Endothelial cell of umbilical vein (primary cell): ENCODE measurements around the gene PLPP7. TPM values are rescaled to one million over a fixed set of nuclear protein-coding genes. Genes with fewer than 3 reads are reported as not detected.

Experiments
- BruUV-seq: library from RNA; stranded (reverse); fragments of 400-500 nt; replicated peaks from 2 replicates; lab custom pipeline; 2021; lab: Mats Ljungman, UMichigan
- CTCF ChIA-PET: fragments of 300-600, 350-600 bp; sonication (Branson Sonifier 250); formaldehyde crosslinking; loops from one replicate; lab custom pipeline; 2021; ENCODE audit warnings: antibody characterized with exemption, inconsistent platforms; lab: Charles Lee
- POLR2A ChIA-PET: fragments of 300-600, 350-600 bp; sonication (Branson Sonifier 250); formaldehyde crosslinking; loops from one replicate; lab custom pipeline; 2021; ENCODE audit warnings: antibody characterized with exemption, inconsistent platforms; lab: Charles Lee
- DNase-seq: peaks from one replicate; pipeline ENCODE4 v3.0.0-alpha.2; 2011; ENCODE audit warnings: low read depth, low spot score
- FAIRE-seq: peaks from 2 replicates; lab custom pipeline; 2011; peaks lifted over from hg19 to GRCh38; lab: Jason Lieb, UNC
- H2AFZ ChIP-seq: 2 replicates; pipeline ENCODE4 v1.6.0; 2012; ENCODE audit warnings: low read depth, low read length, control low read depth, inconsistent platforms
- H3K27ac ChIP-seq: 2 replicates; pipeline ENCODE4 v1.5.1; 2011; ENCODE audit warnings: low read depth, mild to moderate bottlenecking, control low read depth, low read length, moderate library complexity; ENCODE audit not compliant: insufficient read depth
- H3K27me3 ChIP-seq, 2 experiments: 2 replicates each; pipeline versions ENCODE4 v1.6.0 to v1.6.1; 2011; ENCODE audit warnings: low read length in 2 of 2, mixed read lengths in 1 of 2; ENCODE audit not compliant: control insufficient read depth in 2 of 2, insufficient read depth in 2 of 2
- H3K36me3 ChIP-seq, 2 experiments: 2 replicates in 1 of 2; 3 replicates in 1 of 2; pipeline ENCODE4 v1.5.1; 2011; ENCODE audit warnings: low read length in 2 of 2, mild to moderate bottlenecking in 1 of 2, moderate library complexity in 1 of 2; ENCODE audit not compliant: control insufficient read depth in 2 of 2, insufficient read depth in 2 of 2; ENCODE audit errors: extremely low read depth in 1 of 2
- H3K4me1 ChIP-seq: 3 replicates; pipeline ENCODE4 v1.5.1; 2011; ENCODE audit warnings: mild to moderate bottlenecking, low read length; ENCODE audit not compliant: control insufficient read depth, insufficient read depth; ENCODE audit errors: extremely low read depth
- H3K4me2 ChIP-seq: 2 replicates; pipeline ENCODE4 v1.6.1; 2011; ENCODE audit warnings: low read length, control low read depth, mixed read lengths; ENCODE audit not compliant: insufficient read depth
- H3K4me3 ChIP-seq, 3 experiments: fragments of 200-600 bp in 1 of 3; sonication (generic), shearing (Covaris generic) in 1 of 3; replicated peaks in 1 of 3; 2 replicates each; pipeline ENCODE4 v1.5.1; 2011 to 2016; ENCODE audit warnings: control low read depth in 3 of 3, low read length in 3 of 3, mild to moderate bottlenecking in 2 of 3, inconsistent platforms in 1 of 3, low read depth in 1 of 3, moderate library complexity in 1 of 3; ENCODE audit not compliant: insufficient read depth in 1 of 3
- H3K79me2 ChIP-seq: 2 replicates; pipeline ENCODE4 v1.6.0; 2012; ENCODE audit warnings: low read length, inconsistent platforms; ENCODE audit not compliant: control insufficient read depth, insufficient read depth
- H3K9ac ChIP-seq: replicated peaks from 2 replicates; pipeline ENCODE3; 2011; ENCODE audit warnings: low read length, control low read depth; ENCODE audit not compliant: insufficient read depth; ENCODE audit errors: extremely low read depth
- H3K9me1 ChIP-seq: replicated peaks from 3 replicates; pipeline ENCODE4 v1.6.0; 2011; ENCODE audit warnings: mild to moderate bottlenecking, low read length; ENCODE audit not compliant: control insufficient read depth, insufficient read depth; ENCODE audit errors: extremely low read depth
- H3K9me3 ChIP-seq: replicated peaks from 2 replicates; pipeline ENCODE4 v1.5.1; 2012; ENCODE audit warnings: low read length, inconsistent platforms; ENCODE audit not compliant: control insufficient read depth, insufficient read depth
- H4K20me1 ChIP-seq: replicated peaks from 2 replicates; pipeline ENCODE3; 2011; ENCODE audit warnings: mild to moderate bottlenecking, low read length; ENCODE audit not compliant: control insufficient read depth, insufficient read depth; ENCODE audit errors: extremely low read depth
- CTCF ChIP-seq, 2 donors: IDR thresholded peaks; 1 replicate in 1 of 2; 2 replicates in 1 of 2; pipeline ENCODE4 v1.5.1; 2011; ENCODE audit warnings: low read length in 2 of 2, mild to moderate bottlenecking in 2 of 2, moderate library complexity in 2 of 2, control low read depth in 1 of 2, inconsistent platforms in 1 of 2, low read depth in 1 of 2; ENCODE audit not compliant: insufficient read depth in 1 of 2; ENCODE audit errors: extremely low read depth in 1 of 2
- EZH2 ChIP-seq: IDR thresholded peaks from 2 replicates; pipeline ENCODE4 v1.6.1; 2012; ENCODE audit warnings: borderline replicate concordance, low read depth, mild to moderate bottlenecking, moderate library complexity, low read length, inconsistent platforms; ENCODE audit not compliant: severe bottlenecking
- FOS ChIP-seq: IDR thresholded peaks from 2 replicates; pipeline ENCODE4 v1.6.1; 2011; ENCODE audit warnings: mild to moderate bottlenecking, low read length, moderate library complexity, borderline replicate concordance; ENCODE audit not compliant: insufficient read depth
- GATA2 ChIP-seq: IDR thresholded peaks from 2 replicates; pipeline ENCODE4 v1.7.0; 2011; ENCODE audit warnings: low read depth, mild to moderate bottlenecking, moderate library complexity, mixed read lengths, low read length; ENCODE audit not compliant: insufficient read length, insufficient read depth
- JUN ChIP-seq: IDR thresholded peaks from 2 replicates; pipeline ENCODE4 v1.6.1; 2011; ENCODE audit warnings: borderline replicate concordance, low read depth; ENCODE audit not compliant: insufficient read length, insufficient read depth
- MAX ChIP-seq: IDR thresholded peaks from 2 replicates; pipeline ENCODE4 v1.6.1; 2011; ENCODE audit not compliant: insufficient read depth, insufficient read length
- MYC ChIP-seq: IDR thresholded peaks from one replicate; pipeline ENCODE4 v1.6.1; 2011; ENCODE audit warnings: mild to moderate bottlenecking, low read depth, low read length
- POLR2A ChIP-seq: IDR thresholded peaks from 2 replicates; pipeline ENCODE4 v1.6.1; 2012; ENCODE audit warnings: low read depth, mild to moderate bottlenecking, control low read depth, low read length
- POLR2AphosphoS5 ChIP-seq: IDR thresholded peaks from 2 replicates; pipeline ENCODE4 v1.6.1; 2012; ENCODE audit warnings: low read depth, mild to moderate bottlenecking, control low read depth, low read length, moderate library complexity; ENCODE audit not compliant: insufficient read depth
- dilution Hi-C: fragments of 300-500 bp; cut with MboI; formaldehyde crosslinking; loops from one replicate; pipeline ENCODE4 v1.15.0; 2019; ENCODE audit warnings: low sequenced_read_pairs; ENCODE audit not compliant: extremely low pct_ligation_motif_present
- intact Hi-C: fragments of 100-400 bp; cut with micrococcal nuclease; formaldehyde crosslinking; loops from one replicate; pipeline ENCODE4 v1.10.0; 2022
- polyA plus RNA-seq, 4 experiments: library from polyadenylated mRNA; depleted of rRNA in 3 of 4; stranded (reverse) in 3 of 4; unstranded in 1 of 4; fragments of >200 nt; gene quantifications; 2 replicates each; pipeline versions ENCODE4 v1.2.1 to v1.2.3, GENCODE V29; 2011 to 2012; ENCODE audit warnings: missing spikeins in 1 of 4
- total RNA-seq: library from RNA; stranded (reverse); gene quantifications from 2 replicates; pipeline ENCODE4 v1.2.3, GENCODE V29; 2021

Gene PLPP7
- total and polyA plus RNA-seq, 2 donors (not counting 3 experiments of a cell fraction or from before 2014, with no cell fraction given): 2.1 to 2.7 TPM

- Histone ChIP-seq H3K9me1 (no peaks in the 10 kb centered on the region), H3K9me3 (no peaks in the 10 kb centered on the region), H3K4me3 (no peak overlapping the region), H3K9ac (no peak overlapping the region), H3K4me1 (no peaks in the 10 kb centered on the region), H3K27me3 (peaks cover 20 to 23% of the 10 kb centered on the region in 2 experiments), H3K79me2 (no peaks in the 10 kb centered on the region), H2AFZ (no peak overlapping the region), H4K20me1 (no peaks in the 10 kb centered on the region), H3K4me2 (no peak overlapping the region), H3K27ac (no peak overlapping the region), H3K36me3 (no peaks in the 10 kb centered on the region)
- DNase-seq (no peak), FAIRE-seq (no peak)
- ChIA-PET CTCF (no interaction called here), POLR2A (no interaction called here)
- BruUV-seq: no TSS peak
- intact Hi-C loops (no loop called here), dilution Hi-C loops (no loop called here)
- TF ChIP-seq GATA2 (no peak), MAX (no peak), JUN (no peak), MYC (no peak), FOS (no peak), POLR2AphosphoS5 (no peak), CTCF (IDR thresholded peaks at IDR 0.05; ENCODE audit: extremely low read depth in 1 of 2, insufficient read depth in 1 of 2, low read depth in 1 of 2, low read length in 2 of 2) (no peak), POLR2A (no peak), EZH2 (no peak)
These were observed 7.3 kb upstream of the PLPP7 start for GRCh38 chr9:131282175-131282574.
